Measurements from ENCODE around the gene PHACTR1.

Gene PHACTR1

GRCh38 chr6:13011612-13012146 lies 295.1 kb downstream of the PHACTR1 start:
- H3K79me2 ChIP-seq = no peaks in the 10 kb centered on the region
- H3K9ac ChIP-seq = no peak overlapping the region
- H3K27me3 ChIP-seq (ENCODE audit: control insufficient read depth, insufficient read depth, low read length) = peaks cover 4% of the 10 kb centered on the region
- no peak overlapping the region for H3K4me3 ChIP-seq (ENCODE audit: low read depth, low read length)
- no peaks in the 10 kb centered on the region for H3K36me3 ChIP-seq (ENCODE audit: control insufficient read depth, insufficient read depth, low read length)
- H3K4me1 ChIP-seq = no peaks in the 10 kb centered on the region
- H2AFZ ChIP-seq = no peak overlapping the region
- H3K9me3 ChIP-seq (ENCODE audit: control insufficient read depth, low read length) = no peaks in the 10 kb centered on the region
- no peak for TF ChIP-seq CTCF (IDR thresholded peaks at IDR 0.05)
- H3K4me2 ChIP-seq (ENCODE audit: low read length) = no peak overlapping the region
- H3K27ac ChIP-seq = no peak overlapping the region

GRCh38 chr6:13012296-13012695 lies 295.7 kb downstream of the PHACTR1 start:
- Histone ChIP-seq H3K27me3 (ENCODE audit: control insufficient read depth, insufficient read depth, low read length) (peaks cover 4% of the 10 kb centered on the region), H3K9ac (no peak overlapping the region), H2AFZ (no peak overlapping the region), H3K36me3 (ENCODE audit: control insufficient read depth, insufficient read depth, low read length) (no peaks in the 10 kb centered on the region), H3K4me3 (ENCODE audit: low read depth, low read length) (no peak overlapping the region), H3K27ac (no peak overlapping the region), H3K9me3 (ENCODE audit: control insufficient read depth, low read length) (no peaks in the 10 kb centered on the region), H3K79me2 (no peaks in the 10 kb centered on the region), H3K4me2 (ENCODE audit: low read length) (no peak overlapping the region), H3K4me1 (no peaks in the 10 kb centered on the region)
- TF ChIP-seq CTCF (IDR thresholded peaks at IDR 0.05) = no peak

- peaks cover 4% of the 10 kb centered on the region for H3K27me3 ChIP-seq (ENCODE audit: control insufficient read depth, insufficient read depth, low read length)
- no peak for TF ChIP-seq CTCF (IDR thresholded peaks at IDR 0.05)
- no peak overlapping the region for H3K27ac ChIP-seq
- H2AFZ ChIP-seq = no peak overlapping the region
- H3K9ac ChIP-seq = no peak overlapping the region
- H3K36me3 ChIP-seq (ENCODE audit: control insufficient read depth, insufficient read depth, low read length) = no peaks in the 10 kb centered on the region
- H3K4me3 ChIP-seq (ENCODE audit: low read depth, low read length) = peak overlapping the region; percentile 53
- H3K9me3 ChIP-seq (ENCODE audit: control insufficient read depth, low read length) = no peaks in the 10 kb centered on the region
- H3K4me2 ChIP-seq (ENCODE audit: low read length) = peak overlapping the region; percentile 77
- H3K4me1 ChIP-seq = no peaks in the 10 kb centered on the region
- no peaks in the 10 kb centered on the region for H3K79me2 ChIP-seq
Measured at GRCh38 chr6:13012977-13013680, 296.6 kb downstream of the PHACTR1 start.

DNA sequence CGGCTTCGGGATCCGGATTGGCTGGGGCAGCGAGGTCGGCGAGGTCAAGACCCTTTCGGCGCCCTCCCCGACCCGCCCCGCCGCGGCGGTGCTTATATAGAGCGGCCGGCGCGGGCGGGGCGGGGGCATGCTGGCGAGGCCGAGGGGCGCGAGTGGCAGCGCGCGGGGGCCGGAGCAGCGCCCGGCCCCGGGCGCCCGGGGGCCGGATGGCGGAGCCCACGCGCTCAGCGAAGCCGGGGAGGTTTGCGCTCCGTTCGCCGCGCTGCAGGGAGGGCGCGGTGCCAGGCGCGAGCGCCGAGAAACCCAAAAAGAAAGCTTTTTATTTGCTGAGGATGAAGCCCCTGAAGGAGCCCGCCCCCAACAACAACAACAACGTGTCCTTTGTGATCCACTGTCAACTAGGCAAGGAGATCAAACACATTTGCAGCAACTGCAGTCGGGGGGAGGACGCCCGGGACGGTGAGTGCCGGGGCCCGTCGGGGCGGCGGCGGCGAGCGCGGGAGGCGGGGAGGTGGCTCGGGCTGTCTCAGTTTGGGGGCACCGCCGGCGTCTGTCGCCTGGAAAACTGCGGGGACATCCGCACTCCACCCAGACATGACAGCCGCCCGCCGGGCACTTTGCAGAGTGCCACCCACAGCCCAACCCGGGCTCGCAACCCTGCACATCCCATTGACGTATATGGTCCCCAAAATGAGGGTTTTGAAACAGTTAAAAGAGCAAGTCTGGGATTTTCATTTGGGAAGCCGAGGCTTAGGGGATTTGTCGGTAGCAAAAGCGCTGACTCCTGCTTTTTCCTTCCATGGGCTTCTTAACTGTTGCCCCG lies 297.3 kb downstream of the PHACTR1 start:
- Histone ChIP-seq H3K27me3 (ENCODE audit: control insufficient read depth, insufficient read depth, low read length) (peaks cover 4% of the 10 kb centered on the region), H3K9me3 (ENCODE audit: control insufficient read depth, low read length) (no peaks in the 10 kb centered on the region), H3K4me1 (no peaks in the 10 kb centered on the region), H3K9ac (no peak overlapping the region), H2AFZ (peak overlapping the region; percentile 16), H3K4me3 (ENCODE audit: low read depth, low read length) (peak overlapping the region; percentile 53), H3K4me2 (ENCODE audit: low read length) (peak overlapping the region; percentile 78), H3K36me3 (ENCODE audit: control insufficient read depth, insufficient read depth, low read length) (no peaks in the 10 kb centered on the region), H3K27ac (no peak overlapping the region), H3K79me2 (no peaks in the 10 kb centered on the region)
- no peak for TF ChIP-seq CTCF (IDR thresholded peaks at IDR 0.05)
